HG03135 (cell line): ENCODE measurements around the gene TAX1BP1.

Source experiments
- ATAC-seq: cut with Tn5 transposase; IDR thresholded peaks from one replicate; pipeline ENCODE4 v1.9.1; 2021; ENCODE audit warnings: mild to moderate bottlenecking, moderate library complexity; ENCODE audit not compliant: unreplicated experiment

TAX1BP1 gene

GRCh38 chr7:27777662-27778061, 37.7 kb downstream of the TAX1BP1 start:
- no peak for ATAC-seq

- ATAC-seq: no peak
Observed at GRCh38 chr7:27779873-27780272, 39.9 kb downstream of the TAX1BP1 start.

- ATAC-seq: no peak
Observed at GRCh38 chr7:27781188-27781587, 41.2 kb downstream of the TAX1BP1 start.

GRCh38 chr7:27782849-27783248, 42.9 kb downstream of the TAX1BP1 start:
- no peak for ATAC-seq

- no peak for ATAC-seq
Observed at GRCh38 chr7:27784399-27785053, 44.6 kb downstream of the TAX1BP1 start.

GRCh38 chr7:27788437-27788836, 48.5 kb downstream of the TAX1BP1 start:
- ATAC-seq: no peak

GRCh38 chr7:27793780-27794179, 53.8 kb downstream of the TAX1BP1 start:
- ATAC-seq: no peak

GRCh38 chr7:27795977-27796376, 56.0 kb downstream of the TAX1BP1 start:
- no peak for ATAC-seq

GRCh38 chr7:27799212-27799611, 59.2 kb downstream of the TAX1BP1 start:
- no peak for ATAC-seq

- no peak for ATAC-seq
Observed at GRCh38 chr7:27802999-27803398, 63.0 kb downstream of the TAX1BP1 start.

GRCh38 chr7:27804139-27804538, 64.2 kb downstream of the TAX1BP1 start:
- ATAC-seq: no peak

GRCh38 chr7:27808626-27809025, 68.7 kb downstream of the TAX1BP1 start:
- no peak for ATAC-seq

GRCh38 chr7:27810186-27810585, 70.2 kb downstream of the TAX1BP1 start:
- no peak for ATAC-seq

- ATAC-seq: no peak
Observed at GRCh38 chr7:27812706-27813105, 72.7 kb downstream of the TAX1BP1 start.

- no peak for ATAC-seq
Observed at GRCh38 chr7:27822245-27822644, 82.3 kb downstream of the TAX1BP1 start.

- ATAC-seq: no peak
Observed at GRCh38 chr7:27825891-27826290, 85.9 kb downstream of the TAX1BP1 start.

GRCh38 chr7:27826357-27826756, 86.4 kb downstream of the TAX1BP1 start:
- ATAC-seq: no peak

- ATAC-seq: no peak
Observed at GRCh38 chr7:27834179-27834921, 94.4 kb downstream of the TAX1BP1 start.

GRCh38 chr7:27835376-27835775, 95.4 kb downstream of the TAX1BP1 start:
- no peak for ATAC-seq

- ATAC-seq: no peak
Observed at GRCh38 chr7:27836536-27836935, 96.6 kb downstream of the TAX1BP1 start.

GRCh38 chr7:27839099-27839498, 99.1 kb downstream of the TAX1BP1 start:
- no peak for ATAC-seq

- no peak for ATAC-seq
Observed at GRCh38 chr7:27840313-27840712, 100.4 kb downstream of the TAX1BP1 start.
